Heart left ventricle (tissue), 16 donors: Measurements from ENCODE around the gene EMP1. TPM values are rescaled to one million over a fixed set of nuclear protein-coding genes. Genes with fewer than 3 reads are reported as not detected.
"Not testable (repeated sequence)": the region's sequence is repeated elsewhere in the genome, so short reads cannot be mapped to it uniquely, and the experiment has no call there.

Experiments
- ATAC-seq, 4 donors: fragments of 200-7000 bp; cut with Tn5 transposase; one replicate each; pipeline ENCODE4 v1.9.1; 2020 to 2022; ENCODE audit warnings: moderate library complexity in 4 of 4, mild to moderate bottlenecking in 3 of 4, moderate number of reproducible peaks in 1 of 4
- DNase-seq, 5 donors: peaks; one replicate each; pipeline ENCODE4 v3.0.0-alpha.2; 2020
- H3K27ac ChIP-seq, 12 donors: fragments of 200-600 bp; sonication (generic) in 4 of 12; one replicate each; pipeline versions ENCODE4 v1.5.0 to v1.8.0; 2016 to 2022; ENCODE audit warnings: mild to moderate bottlenecking in 2 of 12
- H3K27me3 ChIP-seq, 9 donors: fragments of 200-600 bp; sonication (generic) in 2 of 9; one replicate each; pipeline versions ENCODE4 v1.5.1 to v1.8.0; 2016 to 2022; ENCODE audit warnings: mild to moderate bottlenecking in 3 of 9
- H3K36me3 ChIP-seq, 9 donors: fragments of 200-600 bp; sonication (generic) in 2 of 9; one replicate each; pipeline versions ENCODE4 v1.5.0 to v1.8.0; 2018 to 2022; ENCODE audit warnings: mild to moderate bottlenecking in 2 of 9
- H3K4me1 ChIP-seq, 12 donors: fragments of 200-600 bp; sonication (generic) in 4 of 12; one replicate each; pipeline versions ENCODE4 v1.5.0 to v1.8.0; 2016 to 2022; ENCODE audit warnings: mild to moderate bottlenecking in 3 of 12
- H3K4me3 ChIP-seq, 12 donors: fragments of 200-600 bp; sonication (generic) in 4 of 12; one replicate each; pipeline versions ENCODE4 v1.5.0 to v1.8.0; 2017 to 2022; ENCODE audit warnings: mild to moderate bottlenecking in 9 of 12, moderate library complexity in 4 of 12
- H3K9me3 ChIP-seq, 12 donors: fragments of 200-600 bp; sonication (generic) in 4 of 12; one replicate each; pipeline versions ENCODE4 v1.5.0 to v1.8.0; 2016 to 2022; ENCODE audit warnings: mild to moderate bottlenecking in 1 of 12
- POLR2A ChIP-seq, 2 donors: fragments of 450-650 bp; IDR thresholded peaks; one replicate each; pipeline ENCODE4 v1.6.1; 2017; ENCODE audit warnings: antibody characterized with exemption in 2 of 2, mild to moderate bottlenecking in 2 of 2, moderate library complexity in 2 of 2
- WGBS, 4 donors: extraction: QIAGEN DNeasy Blood & Tissue Kit in 2 of 4; methylation state at CpG; one replicate each; pipeline versions ENCODE4 v1.1.5 to v1.1.7; 2013 to 2018; 5-methylcytosine and 5-hydroxymethylcytosine counted together
- intact Hi-C, 10 donors: fragments of 100-400 bp; cut with DNase I; formaldehyde crosslinking; loops; one replicate each; pipeline versions ENCODE4 v1.11.1 to v1.14.2; 2022
- polyA plus RNA-seq, 2 donors: library from polyadenylated mRNA; stranded (reverse); fragments of 200-250 nt; gene quantifications; one replicate each; pipeline ENCODE4 v1.2.3, GENCODE V29; 2013
- total RNA-seq, 9 donors: library from RNA; depleted of rRNA in 2 of 9; stranded (reverse); fragments of >200 nt in 2 of 9; fragmentation: NEBNext Ultra II Directional in 3 of 9; extraction: Animal tissue kit (Norgen Biotek cat#: 25700) in 3 of 9; gene quantifications; one replicate each; pipeline versions ENCODE4 v1.1.0 to v1.2.4, GENCODE V29; 2016 to 2023
- TF ChIP-seq, protein P1 (sequence below), 12 donors: fragments of 200-600 bp; sonication (generic) in 4 of 12; IDR thresholded peaks; one replicate each; pipeline versions ENCODE4 v1.5.0 to v1.8.0; 2018 to 2022; ENCODE audit warnings: antibody characterized with exemption in 12 of 12, mild to moderate bottlenecking in 5 of 12
- donor health status: ischemic (EF 13 %, LVEDD 7.1; RV severe dilation, severe dysfunction).
- donor health status: healthy with polysubstance abuse.
- donor health status: DM: no; HTN: yes; CAD: no.
- donor health status: DM: no; HTN: no; CAD: no.
- donor health status: ischemic (EF 25% LVEDD 6.9; RV normal size, moderate dysfunction).
- donor health status: ischemic (EF 25% LVEDD 5.7; RV mildly dilated, moderate dysfunction).
- donor health status: healthy.
- donor health status: DM: yes; HTN: yes; CAD: no.
- donor health status: ischemic (EF 35%, LVEDD 5.7; RV mildly dilated, moderate dysfunction).
- donor health status: nonischemic (EF 11% LVEDD 7.7; RV severe dilation, severe dysfunction).
- donor health status: DM: yes; HTN: yes; CAD: no.
- donor health status: PGD.
- donor health status: ischemic (EF 29% LVEDD 5.4; RV normal size, mild dysfunction).
- donor health status: nonischemic (EF 23%, LVEDD 6.1; RV moderate dilation, normal function).

Gene EMP1
- total and polyA plus RNA-seq, 11 donors = 16.4 to 281 (median 101) TPM

GRCh38 chr12:13257356-13257875 is 60.9 kb downstream of the EMP1 start:
- no peaks in the 10 kb centered on the region for H3K27me3 ChIP-seq

GRCh38 chr12:13258197-13258596 is 61.7 kb downstream of the EMP1 start:
- ATAC-seq (no peak), DNase-seq (no peak)
- Histone ChIP-seq H3K4me3 (no peak overlapping the region), H3K27ac (no peak overlapping the region), H3K27me3 (no peaks in the 10 kb centered on the region), H3K36me3 (no peaks in the 10 kb centered on the region), H3K4me1 (peaks cover 0 to 25% (median 9%) of the 10 kb centered on the region in 12 donors), H3K9me3 (no peaks in the 10 kb centered on the region)
- WGBS, 4 donors = 65 to 92% (median 78%) methylated on average over 3 of the region's 3 CpGs
- intact Hi-C loops = loop anchor here in 2 of 10 donors (5.0 to 10.0 kb wide), 2 partner anchors 279 to 407 kb away; no protein-coding TSS in a partner anchor
- TF ChIP-seq, protein P1, sequence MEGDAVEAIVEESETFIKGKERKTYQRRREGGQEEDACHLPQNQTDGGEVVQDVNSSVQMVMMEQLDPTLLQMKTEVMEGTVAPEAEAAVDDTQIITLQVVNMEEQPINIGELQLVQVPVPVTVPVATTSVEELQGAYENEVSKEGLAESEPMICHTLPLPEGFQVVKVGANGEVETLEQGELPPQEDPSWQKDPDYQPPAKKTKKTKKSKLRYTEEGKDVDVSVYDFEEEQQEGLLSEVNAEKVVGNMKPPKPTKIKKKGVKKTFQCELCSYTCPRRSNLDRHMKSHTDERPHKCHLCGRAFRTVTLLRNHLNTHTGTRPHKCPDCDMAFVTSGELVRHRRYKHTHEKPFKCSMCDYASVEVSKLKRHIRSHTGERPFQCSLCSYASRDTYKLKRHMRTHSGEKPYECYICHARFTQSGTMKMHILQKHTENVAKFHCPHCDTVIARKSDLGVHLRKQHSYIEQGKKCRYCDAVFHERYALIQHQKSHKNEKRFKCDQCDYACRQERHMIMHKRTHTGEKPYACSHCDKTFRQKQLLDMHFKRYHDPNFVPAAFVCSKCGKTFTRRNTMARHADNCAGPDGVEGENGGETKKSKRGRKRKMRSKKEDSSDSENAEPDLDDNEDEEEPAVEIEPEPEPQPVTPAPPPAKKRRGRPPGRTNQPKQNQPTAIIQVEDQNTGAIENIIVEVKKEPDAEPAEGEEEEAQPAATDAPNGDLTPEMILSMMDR (IDR thresholded peaks at IDR 0.05) = no peak
- TF ChIP-seq POLR2A (IDR thresholded peaks at IDR 0.05) = no peak

More at GRCh38 chr12:13257356-13257875, 60.9 kb downstream of the EMP1 start:
- H3K9me3 ChIP-seq = no peaks in the 10 kb centered on the region
- 43 to 52% (median 48%) methylated on average over 3 of the region's 3 CpGs for WGBS, 4 donors
- no peak for DNase-seq
- intact Hi-C loops = loop anchor here in 2 of 10 donors (5.0 to 10.0 kb wide), 2 partner anchors 280 to 407 kb away; no protein-coding TSS in a partner anchor
- H3K4me3 ChIP-seq = no peak overlapping the region
- TF ChIP-seq POLR2A (IDR thresholded peaks at IDR 0.05) = no peak
- TF ChIP-seq, protein P1 (IDR thresholded peaks at IDR 0.05) = no peak
- H3K4me1 ChIP-seq = peaks cover 0 to 25% (median 9%) of the 10 kb centered on the region in 12 donors
- H3K36me3 ChIP-seq = no peaks in the 10 kb centered on the region
- no peak for ATAC-seq
- H3K27ac ChIP-seq = no peak overlapping the region

- TF ChIP-seq POLR2A (IDR thresholded peaks at IDR 0.05) = no peak
- TF ChIP-seq, protein P1 (IDR thresholded peaks at IDR 0.05) = no peak
Measured at GRCh38 chr12:13258717-13259119, 62.2 kb downstream of the EMP1 start.

DNA sequence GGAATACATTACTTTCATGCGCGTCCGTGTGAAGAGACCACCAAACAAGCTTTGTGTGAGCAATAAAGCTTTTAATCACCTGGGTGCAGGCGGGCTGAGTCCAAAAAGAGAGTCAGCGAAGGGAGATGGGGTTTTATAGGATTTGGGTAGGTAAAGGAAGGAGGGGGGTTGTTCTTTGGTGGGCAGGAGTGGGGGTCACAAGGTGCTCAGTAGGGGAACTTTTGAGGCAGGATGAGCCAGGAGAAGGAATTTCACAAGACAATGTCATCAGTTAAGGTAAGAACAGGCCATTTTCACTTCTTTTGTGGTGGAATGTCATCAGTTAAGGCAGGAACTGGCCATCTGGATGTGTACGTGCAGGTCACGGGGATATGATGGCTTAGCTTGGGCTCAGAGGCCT is 63.1 kb downstream of the EMP1 start:
- H3K27ac ChIP-seq, DNase-seq, H3K4me3 ChIP-seq, H3K36me3 ChIP-seq, ATAC-seq, H3K9me3 ChIP-seq, H3K27me3 ChIP-seq: not testable (repeated sequence)
- WGBS, 4 donors = 95 to 99% (median 96%) methylated on average over 7 of the region's 7 CpGs
- H3K4me1 ChIP-seq = peaks cover 0 to 25% (median 9%) of the 10 kb centered on the region in 12 donors
- intact Hi-C loops = loop anchor here in 2 of 10 donors (5.0 to 10.0 kb wide), 2 partner anchors 278 to 405 kb away; no protein-coding TSS in a partner anchor

More at GRCh38 chr12:13258717-13259119, 62.2 kb downstream of the EMP1 start:
- ATAC-seq (no peak), DNase-seq (no peak)
- intact Hi-C loops = loop anchor here in 2 of 10 donors (5.0 to 10.0 kb wide), 2 partner anchors 279 to 406 kb away; no protein-coding TSS in a partner anchor
- no peaks in the 10 kb centered on the region for H3K36me3 ChIP-seq
- no peak overlapping the region for H3K4me3 ChIP-seq
- no peaks in the 10 kb centered on the region for H3K27me3 ChIP-seq
- WGBS, 4 donors = 66 to 79% (median 73%) methylated on average over 3 of the region's 3 CpGs
- H3K27ac ChIP-seq = no peak overlapping the region
- H3K9me3 ChIP-seq = no peaks in the 10 kb centered on the region
- H3K4me1 ChIP-seq = peaks cover 0 to 25% (median 9%) of the 10 kb centered on the region in 12 donors

DNA sequence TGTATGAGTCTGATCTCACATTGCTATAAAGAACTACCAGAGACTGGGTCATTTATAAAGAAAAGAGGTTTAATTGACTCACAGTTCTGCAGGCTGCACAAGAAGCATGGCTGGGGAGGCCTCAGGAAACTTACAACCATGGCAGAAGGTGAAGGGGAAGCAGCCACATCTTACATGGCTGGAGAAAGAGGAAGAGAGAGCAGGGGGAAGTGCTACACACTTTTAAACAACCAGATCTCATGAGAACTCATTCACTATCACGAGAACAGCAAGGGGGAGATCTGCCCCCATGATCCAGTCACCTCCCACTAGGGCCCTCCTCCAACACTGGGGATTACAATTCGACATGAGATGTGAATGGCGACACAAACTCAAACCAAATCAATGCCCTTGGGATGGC is 71.3 kb downstream of the EMP1 start:
- DNase-seq, ATAC-seq, H3K4me1 ChIP-seq, H3K36me3 ChIP-seq, H3K9me3 ChIP-seq, intact Hi-C loops, H3K27ac ChIP-seq, H3K4me3 ChIP-seq, H3K27me3 ChIP-seq: not testable (repeated sequence)
- WGBS, 4 donors = 73 to 82% (median 78%) methylated on average over 3 of the region's 3 CpGs
